Right lobe of liver (tissue), 4 donors: ENCODE results near the gene RBM38.

Experiments used
- CTCF ChIP-seq, 4 donors: fragments of 200-600 bp in 3 of 4; fragments of 450-650 bp in 1 of 4; IDR thresholded peaks; one replicate each; pipeline versions ENCODE4 v1.5.1 to v1.8.0; 2016 to 2022; ENCODE audit warnings: antibody characterized with exemption in 4 of 4, mild to moderate bottlenecking in 2 of 4
- POLR2A ChIP-seq: fragments of 450-650 bp; IDR thresholded peaks from one replicate; pipeline ENCODE4 v1.6.1; 2017; ENCODE audit warnings: antibody characterized with exemption, mild to moderate bottlenecking
- donor health status: DM: no; HTN: no; CAD: no.
- donor health status: DM: no; HTN: no; CAD: no.
- donor health status: DM: no; HTN: yes; CAD: no.

GRCh38 chr20:57457243-57458095 lies 66.3 kb downstream of the RBM38 start:
- TF ChIP-seq CTCF (IDR thresholded peaks at IDR 0.05) (no peak), POLR2A (peak; percentile 42)
